ENCODE data around the gene GPX4.

GRCh38 chr19:1123885-1124677, 20.3 kb downstream of the GPX4 start:
- TF ChIP-seq THAP7 (CRISPR knock-in tag; IDR thresholded peaks at IDR 0.05) (no peak), ZBTB2 (CRISPR knock-in tag; IDR thresholded peaks at IDR 0.05; ENCODE audit: low read depth) (no peak), CTCF (CRISPR knock-in tag; IDR thresholded peaks at IDR 0.05) (no peak), TAF1 (CRISPR knock-in tag; IDR thresholded peaks at IDR 0.05) (no peak), ZNF879 (CRISPR knock-in tag; IDR thresholded peaks at IDR 0.05) (no peak), ZSCAN29 (CRISPR knock-in tag; conservative IDR thresholded peaks at IDR 0.05) (no peak), ZNF235 (CRISPR knock-in tag; IDR thresholded peaks at IDR 0.05; ENCODE audit: borderline replicate concordance) (no peak), HIC2 (CRISPR knock-in tag; IDR thresholded peaks at IDR 0.05; ENCODE audit: low read depth) (no peak), HOXA7 (CRISPR knock-in tag; IDR thresholded peaks at IDR 0.05) (no peak), HNF1A (IDR thresholded peaks at IDR 0.05; ENCODE audit: low read depth) (no peak), HNF1A (CRISPR knock-in tag; IDR thresholded peaks at IDR 0.05; ENCODE audit: borderline replicate concordance) (no peak)
